Activated CD4-positive, CD25-positive, alpha-beta regulatory T cell treated with anti-CD3 and anti-CD28 coated beads, Interleukin-2, amount 50 U/mL, for 16 hours (primary cell): ENCODE measurements around the gene R3HDM1.
"Not testable (repeated sequence)": the region's sequence is repeated elsewhere in the genome, so short reads cannot be mapped to it uniquely, and the experiment has no call there.

Source experiments
- DNase-seq: peaks from one replicate; pipeline ENCODE4 v3.0.0-alpha.2; 2020; ENCODE audit warnings: low read depth, low spot score

Gene R3HDM1

DNA sequence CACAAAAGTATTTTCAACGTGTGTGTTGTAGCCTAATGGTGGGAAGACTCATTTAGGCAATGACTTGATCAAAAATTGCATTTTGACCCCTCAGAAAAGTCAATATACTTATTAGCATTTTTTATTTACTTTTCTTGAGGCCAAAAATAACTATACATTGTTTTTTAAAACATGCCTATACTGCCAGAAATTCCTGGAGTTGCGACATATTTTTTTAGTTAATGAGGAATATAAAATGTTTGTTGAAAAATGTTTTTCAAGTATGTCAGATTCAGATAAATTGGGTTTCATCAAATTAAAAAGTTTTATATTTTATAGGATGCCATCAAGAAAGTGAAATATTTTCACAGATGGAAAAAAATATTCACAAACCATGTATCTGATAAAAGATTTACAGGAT, 39.6 kb downstream of the R3HDM1 start:
- DNase-seq: no peak

DNA sequence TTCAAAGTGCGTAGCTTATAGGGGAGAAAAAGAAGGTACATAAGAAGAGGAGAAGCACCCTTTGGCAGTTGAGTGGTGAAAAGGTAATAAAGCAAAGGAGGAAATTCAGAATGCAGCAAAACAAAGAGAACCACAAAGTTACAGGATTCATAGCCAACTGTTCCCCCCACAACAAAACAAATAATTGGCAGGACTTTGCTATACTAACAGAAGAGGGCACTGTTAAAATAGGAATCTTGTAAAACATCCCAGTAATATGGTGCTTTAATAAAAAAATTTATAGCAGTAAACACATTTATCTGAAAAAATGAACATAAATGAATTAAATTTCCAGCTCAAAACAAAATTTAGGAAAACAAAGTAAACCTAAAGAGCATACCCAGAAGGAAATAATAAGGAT, 42.3 kb downstream of the R3HDM1 start:
- no peak for DNase-seq

DNA sequence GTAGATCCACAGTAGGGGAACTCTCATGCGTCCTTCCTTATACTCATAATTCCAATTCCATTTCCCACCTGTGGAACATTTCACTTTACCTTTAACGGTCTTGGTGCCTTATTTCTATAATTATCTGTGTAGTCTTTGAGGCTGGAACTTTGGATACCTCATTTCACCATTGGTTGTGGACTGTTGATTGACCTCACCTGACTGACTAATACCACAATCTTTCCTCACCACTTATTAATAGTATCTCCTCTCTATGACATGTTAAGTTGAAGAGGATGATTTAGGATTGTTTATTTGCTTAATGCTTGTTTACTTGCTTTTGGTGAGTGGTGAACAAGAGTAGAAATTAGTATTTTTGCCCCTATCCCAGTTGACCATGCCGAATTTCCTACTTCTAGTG, 50.0 kb downstream of the R3HDM1 start:
- DNase-seq: no peak

DNA sequence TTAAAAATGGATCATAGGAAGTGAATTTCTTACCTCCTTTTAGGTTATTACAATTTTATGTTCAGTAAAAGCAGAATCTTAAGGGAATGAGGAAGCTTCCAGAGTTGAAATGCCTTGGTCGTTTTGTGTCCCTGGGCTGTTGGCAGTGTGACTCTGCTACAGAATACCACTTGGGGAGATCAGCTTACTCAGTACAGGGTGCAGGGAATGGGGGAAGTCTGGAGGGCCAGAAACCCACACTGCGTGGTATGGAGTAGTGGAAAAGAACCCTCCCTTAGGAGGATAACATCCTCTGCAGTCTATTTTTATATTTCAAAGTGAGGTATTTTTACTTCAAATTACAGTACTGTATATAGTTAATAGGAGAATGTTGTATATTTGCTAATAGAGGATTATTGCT, 51.1 kb downstream of the R3HDM1 start:
- no peak for DNase-seq

DNA sequence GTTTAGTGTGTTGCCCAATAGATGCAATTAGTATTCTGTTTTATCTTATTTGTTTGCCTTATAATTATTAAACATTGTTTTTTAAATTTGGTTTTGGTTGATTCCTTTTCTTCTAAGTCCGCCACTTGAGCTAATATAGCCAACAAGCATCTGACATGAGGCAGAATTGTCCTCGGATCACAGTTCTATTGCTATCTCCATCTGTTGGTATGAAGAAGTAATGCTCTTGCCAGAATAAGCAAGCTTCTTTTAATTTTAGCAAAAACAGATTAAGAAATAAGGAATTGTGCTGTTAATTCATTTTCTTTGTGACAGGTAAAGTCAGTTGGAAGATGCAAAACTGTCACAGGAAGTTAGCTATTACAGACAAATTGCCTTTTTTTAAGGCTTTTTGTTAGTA, 54.3 kb downstream of the R3HDM1 start:
- DNase-seq: no peak

DNA sequence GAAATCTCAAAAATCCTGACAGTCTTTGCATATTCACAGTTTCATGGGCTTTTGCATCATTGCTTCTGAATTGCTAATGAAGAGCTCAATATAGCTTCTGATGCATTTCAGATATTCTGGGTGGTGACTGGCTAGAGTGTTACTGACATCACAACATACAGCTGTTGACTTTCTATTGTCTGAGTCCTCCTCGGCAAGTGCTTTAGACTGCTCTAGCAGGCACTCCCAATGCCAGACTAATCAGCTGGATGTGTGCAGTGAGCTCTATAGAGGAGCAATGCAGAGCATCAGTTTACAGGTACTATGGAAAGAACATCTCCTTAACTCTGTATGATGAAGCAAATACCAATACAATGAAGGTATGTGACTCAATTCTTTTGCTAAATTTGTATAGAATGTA, 54.9 kb downstream of the R3HDM1 start:
- DNase-seq: no peak

DNA sequence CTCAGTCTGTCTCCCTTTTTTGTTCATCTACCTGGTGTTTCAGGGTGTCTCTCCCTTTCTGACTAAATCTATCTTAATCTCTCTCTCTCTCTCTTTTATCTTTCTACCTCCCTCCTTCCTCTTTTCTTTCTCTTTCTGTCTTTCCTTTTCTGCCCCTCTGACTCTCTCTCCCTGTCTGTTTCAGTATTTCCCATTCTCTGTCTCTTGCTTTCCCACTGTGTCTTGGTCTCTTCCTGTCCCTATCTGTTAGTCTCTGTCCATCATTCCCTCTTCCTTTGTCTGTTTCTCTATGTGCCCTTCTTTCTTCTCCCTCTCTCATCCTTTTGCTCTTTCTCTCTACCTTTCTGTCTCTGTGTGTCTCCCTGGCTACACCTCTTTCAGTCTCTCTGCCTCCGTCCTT, 56.7 kb downstream of the R3HDM1 start:
- no peak for DNase-seq

DNA sequence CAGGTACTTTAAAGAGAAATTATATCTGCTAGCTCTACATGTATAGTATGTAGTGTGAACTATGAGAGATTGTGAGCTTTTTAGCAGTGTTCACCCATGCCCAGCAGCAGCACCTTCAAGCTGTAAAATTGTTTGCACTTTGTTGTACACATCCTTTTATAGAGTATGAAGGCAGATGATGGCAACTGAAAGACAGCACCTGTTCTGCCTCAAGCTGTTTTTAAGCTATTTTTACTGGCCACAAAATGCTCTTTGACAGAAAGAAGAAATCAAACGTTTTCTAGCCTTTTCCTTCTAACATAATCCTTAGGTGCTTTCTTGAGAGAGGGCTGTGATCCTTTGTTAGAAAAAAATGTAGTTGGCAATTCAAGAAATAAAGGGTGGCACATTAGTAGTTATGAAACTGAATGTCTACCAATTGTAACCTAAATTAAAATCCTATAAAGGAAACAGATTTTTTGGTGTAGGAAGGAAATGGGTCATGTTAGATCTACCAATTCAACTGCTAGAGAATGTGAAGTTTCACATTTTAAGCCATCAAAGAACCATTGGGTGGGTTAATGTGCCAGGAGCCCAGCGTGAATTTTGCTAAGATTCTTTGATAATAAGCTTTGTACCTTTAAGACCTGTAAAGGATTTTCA, 59.5 kb downstream of the R3HDM1 start:
- DNase-seq: no peak

DNA sequence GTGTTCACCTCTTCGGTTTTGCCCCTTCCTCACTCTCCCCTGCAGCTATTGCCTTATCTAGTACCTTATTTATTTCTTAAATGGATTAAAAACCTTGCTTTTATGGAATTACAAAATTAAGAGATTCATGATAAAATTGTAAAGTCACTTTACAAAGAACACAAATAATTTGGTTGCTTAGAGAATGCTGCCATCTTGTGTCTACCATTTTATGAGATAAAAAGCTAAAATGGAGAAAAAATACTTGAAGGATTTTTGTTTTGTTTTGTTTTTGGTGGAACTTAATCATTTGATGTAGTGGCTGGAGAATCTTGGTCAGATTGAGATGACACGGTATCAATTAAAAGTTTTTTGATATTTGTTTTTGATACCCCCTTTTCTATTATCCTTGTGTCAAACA, 69.6 kb downstream of the R3HDM1 start:
- no peak for DNase-seq

DNA sequence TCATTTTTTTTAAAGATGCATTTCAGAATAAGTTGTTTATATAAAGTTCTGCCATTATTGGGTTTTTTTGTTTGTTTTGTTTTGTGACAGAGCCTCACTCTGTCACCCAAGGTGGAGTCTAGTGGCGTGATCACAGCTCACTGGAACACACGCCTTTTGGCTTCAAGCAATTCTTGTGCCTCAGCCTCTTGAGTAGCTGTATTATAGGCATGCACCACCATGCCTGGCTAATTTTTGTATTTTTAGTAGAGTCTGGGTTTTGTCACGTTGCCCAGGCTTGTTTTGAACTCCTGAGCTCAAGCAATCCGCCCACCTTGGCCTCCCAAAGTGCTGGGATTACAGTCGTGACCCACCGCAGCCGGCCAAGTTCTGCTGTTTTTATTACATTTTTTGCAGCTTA, 72.3 kb downstream of the R3HDM1 start:
- DNase-seq: no peak

DNA sequence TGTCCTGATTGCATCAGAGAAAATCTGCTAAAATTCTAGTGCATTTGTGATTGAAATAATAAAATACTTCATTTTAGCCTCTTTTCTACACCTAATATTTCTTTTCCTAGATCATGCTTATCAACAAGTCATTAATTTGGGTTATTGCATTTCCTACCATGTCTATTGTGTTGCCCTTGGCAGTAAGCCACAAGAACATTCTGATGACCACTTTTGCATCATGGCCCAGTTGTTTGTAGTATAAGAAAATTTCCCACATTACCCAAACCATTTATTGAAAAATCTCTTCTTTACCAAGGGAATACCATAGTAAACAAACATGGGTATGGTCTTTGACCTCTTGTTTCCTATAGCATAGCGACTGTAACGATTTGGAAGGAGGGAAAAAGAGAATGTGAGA, 76.3 kb downstream of the R3HDM1 start:
- DNase-seq: no peak

DNA sequence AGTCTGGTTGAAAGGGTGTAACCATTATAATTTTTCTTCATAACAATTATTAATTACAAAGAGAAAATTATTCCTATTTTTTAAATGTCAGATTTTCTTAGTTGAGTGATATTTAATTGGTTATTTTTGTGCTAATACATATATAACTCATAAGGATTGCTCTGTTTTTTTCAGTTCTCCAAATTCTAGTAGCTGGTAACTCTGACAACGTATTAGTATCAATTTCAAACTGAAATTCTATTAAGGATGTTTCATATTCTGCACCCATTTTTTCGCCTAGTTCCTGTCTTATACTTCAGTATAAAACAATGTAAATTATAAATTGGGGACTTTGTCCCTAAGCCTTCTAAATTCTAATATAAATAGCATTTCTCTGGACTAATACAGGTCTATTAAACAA, 81.0 kb downstream of the R3HDM1 start:
- DNase-seq: no peak

DNA sequence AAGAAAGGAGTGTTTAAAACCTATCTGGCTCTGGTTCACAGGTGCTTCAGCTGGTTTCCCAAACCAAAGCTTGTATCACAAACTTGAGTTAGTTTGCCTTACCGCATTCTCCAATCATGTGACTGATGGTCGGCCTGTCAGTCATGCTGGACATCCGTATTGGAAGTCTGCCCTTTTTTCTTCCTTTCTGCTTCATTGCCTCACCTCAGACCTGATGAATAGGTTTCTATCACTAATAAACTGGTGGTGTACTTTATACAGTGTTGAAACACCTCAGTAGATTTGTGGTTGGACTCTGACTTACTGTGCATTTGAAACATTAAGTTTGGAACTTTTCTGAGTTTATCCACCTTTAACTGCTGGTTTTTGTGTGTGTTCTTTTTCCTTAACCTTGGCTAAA, 84.1 kb downstream of the R3HDM1 start:
- no peak for DNase-seq

DNA sequence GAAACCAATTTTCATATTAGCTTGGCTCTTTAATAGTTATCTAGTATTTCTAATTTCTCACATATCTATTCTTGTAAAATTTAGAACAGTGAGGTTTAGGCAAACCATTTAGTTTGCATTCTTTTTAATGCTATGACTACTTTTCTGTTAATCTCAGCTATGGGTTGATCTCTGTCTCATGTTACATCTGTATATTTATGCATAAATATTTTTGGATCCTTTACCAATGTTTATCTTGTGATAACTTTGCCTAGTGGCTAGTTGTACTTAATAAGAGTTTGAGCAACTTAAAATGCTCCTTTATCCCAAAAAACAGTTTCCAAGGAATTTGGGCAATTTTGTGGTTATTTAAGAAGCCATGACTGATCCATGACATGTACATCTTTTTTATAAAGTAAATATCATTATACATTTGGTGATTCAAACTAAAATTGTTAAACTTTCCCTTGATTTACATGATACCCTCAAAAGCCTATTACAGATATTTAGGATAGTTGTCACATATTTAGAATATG, 86.3 kb downstream of the R3HDM1 start:
- DNase-seq: no peak

DNA sequence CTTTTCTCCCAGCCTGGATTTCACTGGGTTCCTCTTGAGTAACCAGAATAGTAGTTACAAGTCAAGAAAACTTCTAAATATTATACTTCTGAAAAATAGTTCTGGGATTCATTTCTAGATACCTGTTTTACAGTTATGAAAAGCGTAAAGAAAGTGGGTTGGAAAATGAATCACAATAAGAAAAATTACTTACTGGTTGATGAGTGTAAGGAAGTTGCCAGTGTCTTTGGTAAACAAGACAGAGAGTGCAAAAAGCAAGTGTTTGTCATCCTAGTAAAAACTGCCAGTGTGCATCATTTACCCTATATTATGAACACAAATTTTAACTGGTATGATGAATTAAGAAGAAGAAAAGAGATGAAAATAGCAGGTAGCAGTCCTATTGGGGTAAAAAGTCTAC, 88.9 kb downstream of the R3HDM1 start:
- DNase-seq: no peak

DNA sequence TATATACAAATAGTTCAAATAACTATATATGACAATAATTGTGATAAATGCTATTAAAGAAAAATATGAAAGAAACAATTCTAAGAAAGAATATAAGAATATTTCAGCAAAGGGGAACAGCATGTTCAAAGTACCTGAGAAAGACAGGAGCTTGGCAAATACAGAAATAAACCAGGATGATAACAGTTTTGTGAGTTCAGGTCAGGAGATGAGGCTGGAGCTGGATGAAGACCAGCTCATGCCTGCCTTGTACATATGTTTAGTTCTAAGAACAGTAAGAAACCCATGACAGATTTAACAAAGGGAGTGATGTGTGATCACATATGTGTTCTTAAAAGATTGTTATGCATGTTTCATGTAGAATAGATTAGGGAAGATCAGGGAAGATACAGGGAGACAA, 98.2 kb downstream of the R3HDM1 start:
- no peak for DNase-seq

DNA sequence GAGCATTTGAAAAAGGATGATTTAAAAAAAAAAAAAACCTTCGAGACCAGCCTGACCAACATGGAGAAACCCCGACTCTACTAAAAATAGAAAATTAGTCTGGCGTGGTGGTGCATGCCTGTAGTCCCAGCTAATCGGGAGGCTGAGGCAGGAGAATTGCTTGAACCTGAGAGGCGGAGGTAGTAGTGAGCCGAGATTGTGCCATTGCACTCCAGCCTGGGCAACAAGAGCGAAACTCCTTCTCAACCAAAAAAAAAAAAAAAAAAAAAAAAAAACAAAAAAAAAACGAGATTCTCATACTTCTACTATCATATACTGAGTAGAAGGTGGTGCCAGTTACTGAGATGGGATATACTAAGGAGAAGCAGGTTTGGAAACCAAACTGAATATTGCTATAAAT, 98.8 kb downstream of the R3HDM1 start:
- DNase-seq: not testable (repeated sequence)

DNA sequence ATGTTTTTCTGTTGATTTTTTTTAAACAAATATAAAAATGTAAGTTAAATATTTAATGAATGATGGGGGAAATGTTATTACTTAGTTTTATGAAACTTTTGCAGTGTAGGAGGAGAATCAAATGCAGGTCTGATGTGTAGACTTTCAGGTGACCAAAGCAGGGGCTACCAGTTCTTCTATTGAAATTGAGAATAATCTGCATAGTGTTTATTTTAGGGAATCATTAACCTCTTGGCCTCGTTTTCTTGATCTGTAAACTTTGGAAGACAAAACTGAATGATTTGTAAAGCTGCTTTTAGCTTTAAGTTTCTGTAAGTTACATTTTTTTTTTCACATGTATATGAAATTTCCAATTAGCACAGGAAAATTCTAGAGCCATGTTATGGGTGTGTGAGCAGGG, 99.2 kb downstream of the R3HDM1 start:
- no peak for DNase-seq

DNA sequence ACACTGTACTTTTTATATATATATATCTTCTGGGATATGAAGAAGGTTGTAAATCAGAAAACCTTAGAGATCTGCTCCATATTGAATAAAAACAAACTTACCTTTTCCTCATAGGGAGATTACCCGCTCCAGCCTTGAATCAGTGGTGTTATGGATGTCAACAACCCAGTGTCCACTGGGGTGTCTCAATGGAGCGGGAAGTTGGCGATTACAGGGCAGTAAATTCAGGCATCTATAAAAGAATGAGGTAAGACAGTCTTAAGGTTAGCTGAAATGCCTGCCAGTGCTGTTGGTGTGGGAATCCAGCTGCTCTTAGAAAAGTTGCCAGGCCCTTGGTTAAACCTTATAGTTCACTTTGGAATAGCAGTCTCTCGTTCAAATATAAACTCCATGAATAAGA, 102.3 kb downstream of the R3HDM1 start:
- DNase-seq: no peak

DNA sequence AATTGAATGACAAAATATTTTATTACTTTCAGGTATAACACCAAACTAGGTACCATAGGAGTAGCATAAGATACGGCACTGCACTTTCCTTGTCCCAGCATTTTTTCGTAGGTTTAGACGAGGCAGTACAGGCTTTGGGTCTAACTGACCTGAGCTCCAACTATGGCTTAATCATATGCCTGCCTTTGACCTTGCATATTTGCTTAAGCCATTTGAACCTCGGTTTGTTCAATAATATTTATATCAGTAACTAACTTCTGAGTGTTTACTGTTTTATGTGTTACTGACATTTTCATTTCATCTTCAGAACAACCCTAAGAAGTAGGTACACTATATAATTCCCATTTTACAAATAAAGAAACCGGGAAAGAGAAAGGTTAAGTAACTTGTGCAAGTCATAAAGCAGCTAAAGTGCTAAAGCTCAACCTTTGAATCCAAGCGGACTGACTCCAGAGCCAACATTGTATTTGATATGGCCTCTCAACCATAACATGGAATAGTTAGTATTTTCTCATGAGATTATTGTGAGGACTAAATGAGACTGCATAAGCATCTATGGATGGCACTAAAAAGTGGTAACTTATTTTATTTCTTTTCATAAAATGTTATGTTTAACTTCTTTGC, 104.0 kb downstream of the R3HDM1 start:
- DNase-seq: no peak

DNA sequence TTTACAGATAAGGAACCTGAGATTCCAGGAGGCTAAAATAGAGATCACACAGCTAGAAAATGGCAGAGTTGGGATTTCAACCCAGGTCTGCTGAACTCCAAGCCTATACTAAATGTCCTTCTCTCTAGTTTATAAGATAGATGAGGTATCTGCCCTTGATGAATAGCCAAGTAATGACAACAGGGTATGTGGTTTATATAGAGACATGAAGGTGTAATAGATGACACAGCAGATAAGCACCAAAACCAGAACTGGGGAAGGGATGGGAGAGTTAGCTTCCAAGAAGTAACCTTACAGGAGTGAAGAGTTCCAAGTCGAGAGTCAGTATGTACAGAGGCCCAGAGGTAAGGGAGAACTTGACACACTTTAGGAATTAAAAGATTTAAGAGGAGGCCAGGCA, 105.7 kb downstream of the R3HDM1 start:
- DNase-seq: no peak

DNA sequence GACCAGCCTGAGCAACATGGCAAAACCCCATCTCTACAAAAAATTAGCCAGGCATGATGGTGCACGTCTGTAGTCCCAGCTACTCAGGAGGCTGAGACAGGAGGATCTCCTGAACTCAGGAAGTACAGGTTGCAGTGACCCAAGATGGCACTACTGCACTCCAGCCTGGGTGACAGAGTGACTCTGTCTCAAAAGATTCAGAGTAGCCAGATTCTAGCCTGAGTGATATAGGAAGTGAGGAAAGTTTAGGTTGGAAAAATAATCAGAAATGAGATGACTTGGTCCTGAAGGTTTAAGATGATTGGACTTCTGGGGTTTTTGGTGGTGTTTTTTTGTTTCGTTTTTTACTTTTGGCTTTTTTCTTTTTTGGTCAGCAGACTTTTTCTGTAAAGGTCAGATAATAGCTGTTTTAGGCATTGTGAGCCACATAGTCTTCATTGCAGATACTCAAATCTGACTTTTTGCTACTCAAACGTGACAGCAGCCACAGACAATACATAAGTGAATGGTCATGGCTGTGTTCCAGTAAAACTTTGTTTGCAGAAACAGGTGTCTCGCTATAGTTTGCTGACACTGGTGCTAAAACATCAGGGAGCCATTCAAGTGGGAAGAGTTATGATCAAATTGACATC, 106.3 kb downstream of the R3HDM1 start:
- DNase-seq: no peak

DNA sequence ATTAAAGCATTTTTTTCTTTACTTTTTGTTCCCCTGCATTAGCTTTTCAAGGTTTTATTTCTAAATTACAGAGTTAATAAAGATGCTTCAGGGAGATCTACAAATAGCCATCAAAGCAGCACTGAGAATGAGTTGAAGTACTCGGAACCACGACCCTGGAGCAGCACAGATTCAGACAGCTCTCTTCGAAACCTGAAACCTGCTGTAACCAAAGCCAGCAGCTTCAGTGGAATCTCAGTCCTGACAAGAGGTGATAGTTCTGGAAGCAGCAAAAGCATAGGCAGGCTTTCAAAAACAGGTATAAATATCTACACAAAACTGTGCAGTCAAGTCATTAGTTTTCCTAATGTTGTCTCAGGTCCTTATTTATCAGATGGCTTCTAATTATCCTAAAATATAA, 107.5 kb downstream of the R3HDM1 start:
- no peak for DNase-seq
